ENCODE data around the gene THADA.

Gene THADA

DNA sequence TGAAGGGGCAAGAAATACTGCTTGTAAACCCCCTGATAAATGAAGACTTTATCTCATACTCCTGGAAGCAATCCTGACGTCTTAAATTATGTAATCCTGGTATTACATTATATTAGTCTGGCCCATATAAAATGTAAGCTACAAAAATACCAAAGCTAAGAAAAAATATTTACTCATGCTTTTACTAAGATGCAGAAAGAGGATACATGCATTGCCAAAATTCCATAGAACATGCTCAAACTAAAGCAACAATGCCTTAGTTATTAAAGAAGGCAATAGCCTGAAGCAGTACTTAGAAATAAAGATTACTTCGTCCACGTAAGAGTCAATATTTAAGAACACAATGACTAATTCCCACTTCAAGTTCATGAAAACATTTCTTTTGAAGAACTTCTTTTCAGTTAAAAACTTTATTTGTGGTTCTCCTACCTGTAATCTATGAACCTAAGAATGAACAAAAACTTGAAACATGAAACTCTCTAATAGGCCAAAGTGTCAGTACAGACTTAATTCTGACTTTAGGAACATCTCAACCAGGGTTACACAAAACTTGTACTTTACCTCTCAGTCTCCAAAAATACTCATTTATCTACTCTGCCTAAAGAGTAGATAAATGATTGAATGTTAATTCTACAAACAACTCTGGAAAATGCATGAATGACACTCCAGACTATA, 117.3 kb downstream of the THADA start:
- DNase-seq (ENCODE audit: low read depth): no peak
- TF ChIP-seq, protein P1, sequence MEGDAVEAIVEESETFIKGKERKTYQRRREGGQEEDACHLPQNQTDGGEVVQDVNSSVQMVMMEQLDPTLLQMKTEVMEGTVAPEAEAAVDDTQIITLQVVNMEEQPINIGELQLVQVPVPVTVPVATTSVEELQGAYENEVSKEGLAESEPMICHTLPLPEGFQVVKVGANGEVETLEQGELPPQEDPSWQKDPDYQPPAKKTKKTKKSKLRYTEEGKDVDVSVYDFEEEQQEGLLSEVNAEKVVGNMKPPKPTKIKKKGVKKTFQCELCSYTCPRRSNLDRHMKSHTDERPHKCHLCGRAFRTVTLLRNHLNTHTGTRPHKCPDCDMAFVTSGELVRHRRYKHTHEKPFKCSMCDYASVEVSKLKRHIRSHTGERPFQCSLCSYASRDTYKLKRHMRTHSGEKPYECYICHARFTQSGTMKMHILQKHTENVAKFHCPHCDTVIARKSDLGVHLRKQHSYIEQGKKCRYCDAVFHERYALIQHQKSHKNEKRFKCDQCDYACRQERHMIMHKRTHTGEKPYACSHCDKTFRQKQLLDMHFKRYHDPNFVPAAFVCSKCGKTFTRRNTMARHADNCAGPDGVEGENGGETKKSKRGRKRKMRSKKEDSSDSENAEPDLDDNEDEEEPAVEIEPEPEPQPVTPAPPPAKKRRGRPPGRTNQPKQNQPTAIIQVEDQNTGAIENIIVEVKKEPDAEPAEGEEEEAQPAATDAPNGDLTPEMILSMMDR (conservative IDR thresholded peaks at IDR 0.05; ENCODE audit: low read depth, low read length): no peak
- no peak overlapping the region for H3K4me3 ChIP-seq (ENCODE audit: low read length)

DNA sequence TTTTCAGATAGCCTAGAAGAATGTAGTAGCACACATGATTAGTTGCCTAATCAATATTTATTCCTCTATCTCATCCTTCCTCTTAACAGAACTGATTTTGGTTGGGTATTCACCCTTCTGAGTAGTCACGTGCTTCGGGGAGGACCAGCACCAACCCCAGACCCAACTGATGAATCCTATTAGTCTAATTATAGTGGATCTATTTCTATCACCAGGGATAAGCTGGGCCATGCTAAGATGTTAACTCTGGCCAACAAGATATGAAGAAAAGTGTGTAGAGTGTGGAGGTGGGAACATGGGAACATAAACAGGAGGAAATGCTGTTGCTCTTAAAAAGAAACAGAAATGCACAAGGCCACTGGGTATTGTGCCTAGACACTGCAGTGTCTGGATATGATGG, 119.9 kb downstream of the THADA start:
- no peak overlapping the region for H3K4me3 ChIP-seq (ENCODE audit: low read length)
- no peak for DNase-seq (ENCODE audit: low read depth)
- TF ChIP-seq, protein P1 (conservative IDR thresholded peaks at IDR 0.05; ENCODE audit: low read depth, low read length): no peak

DNA sequence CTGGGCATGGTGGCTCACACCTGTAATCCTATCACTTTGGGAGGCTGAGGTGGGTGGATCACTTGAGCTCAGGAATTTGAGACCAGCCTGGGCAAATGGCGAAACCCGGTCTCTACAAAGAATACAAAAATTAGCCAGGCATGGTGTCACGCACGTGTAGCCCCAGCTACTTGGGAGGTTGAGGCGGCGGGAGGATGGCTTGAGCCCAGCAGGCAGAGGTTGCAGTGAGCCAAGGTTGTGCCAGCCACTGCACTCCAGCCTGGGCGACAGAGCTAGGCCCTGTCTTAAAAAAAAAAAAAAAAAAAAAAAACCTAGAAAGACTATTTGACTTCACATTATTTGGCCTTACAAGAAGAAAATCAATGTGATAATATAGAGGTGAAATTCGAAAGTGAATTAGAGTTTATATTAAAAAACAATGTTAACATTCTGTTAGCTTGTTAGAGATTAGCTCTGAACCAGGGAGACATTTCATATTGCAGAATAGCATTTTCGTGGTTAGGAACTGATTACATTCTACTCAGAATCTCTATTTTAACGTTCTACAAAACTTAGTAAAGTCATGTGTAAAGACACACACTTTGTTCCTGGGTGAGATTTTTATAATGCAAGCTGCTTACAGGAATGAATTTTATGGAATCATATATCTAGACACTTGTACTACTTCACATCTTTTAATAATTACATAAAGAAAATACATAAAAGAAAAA, 120.5 kb downstream of the THADA start:
- no peak overlapping the region for H3K4me3 ChIP-seq (ENCODE audit: low read length)
- TF ChIP-seq, protein P1 (conservative IDR thresholded peaks at IDR 0.05; ENCODE audit: low read depth, low read length): no peak
- DNase-seq (ENCODE audit: low read depth): no peak

DNA sequence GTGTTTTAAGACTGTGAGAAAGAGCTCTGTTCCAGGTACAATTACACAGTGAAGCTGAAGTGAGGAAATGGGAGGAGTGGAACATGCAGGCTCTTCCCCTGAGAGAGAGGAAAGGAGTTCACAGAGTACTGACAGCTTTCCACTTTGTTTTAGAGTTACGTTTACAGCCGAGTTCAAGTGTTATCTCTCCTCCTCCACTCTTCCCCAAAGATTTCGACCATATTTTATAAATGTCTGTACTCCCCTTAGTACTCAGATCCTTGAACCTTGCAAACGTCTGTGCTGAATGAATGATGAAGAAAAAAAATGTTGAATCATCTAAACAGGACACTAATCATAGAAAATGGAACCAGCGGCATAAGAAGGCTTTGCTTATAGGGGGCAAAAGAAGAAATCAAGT, 121.6 kb downstream of the THADA start:
- no peak for DNase-seq (ENCODE audit: low read depth)
- TF ChIP-seq, protein P1 (conservative IDR thresholded peaks at IDR 0.05; ENCODE audit: low read depth, low read length): no peak
- H3K4me3 ChIP-seq (ENCODE audit: low read length): no peak overlapping the region

DNA sequence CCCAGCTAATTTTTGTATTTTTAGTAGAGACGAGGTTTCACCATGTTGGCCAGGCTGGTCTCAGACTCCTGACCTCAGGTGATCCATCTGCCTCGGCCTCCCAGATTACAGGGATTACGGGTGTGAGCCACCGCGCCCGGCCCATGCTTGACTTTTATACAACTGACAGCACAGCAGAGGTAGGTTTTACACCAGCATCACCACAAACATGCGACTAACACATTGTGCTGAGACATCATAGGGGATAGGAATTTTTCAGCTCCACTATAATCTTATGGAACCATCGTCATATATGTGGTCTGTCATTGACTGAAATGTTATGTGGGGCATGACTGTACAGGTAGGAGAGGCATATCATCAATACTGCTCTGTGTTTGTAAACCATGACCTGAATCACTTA, 122.1 kb downstream of the THADA start:
- TF ChIP-seq, protein P1 (conservative IDR thresholded peaks at IDR 0.05; ENCODE audit: low read depth, low read length): no peak
- no peak overlapping the region for H3K4me3 ChIP-seq (ENCODE audit: low read length)
- no peak for DNase-seq (ENCODE audit: low read depth)

DNA sequence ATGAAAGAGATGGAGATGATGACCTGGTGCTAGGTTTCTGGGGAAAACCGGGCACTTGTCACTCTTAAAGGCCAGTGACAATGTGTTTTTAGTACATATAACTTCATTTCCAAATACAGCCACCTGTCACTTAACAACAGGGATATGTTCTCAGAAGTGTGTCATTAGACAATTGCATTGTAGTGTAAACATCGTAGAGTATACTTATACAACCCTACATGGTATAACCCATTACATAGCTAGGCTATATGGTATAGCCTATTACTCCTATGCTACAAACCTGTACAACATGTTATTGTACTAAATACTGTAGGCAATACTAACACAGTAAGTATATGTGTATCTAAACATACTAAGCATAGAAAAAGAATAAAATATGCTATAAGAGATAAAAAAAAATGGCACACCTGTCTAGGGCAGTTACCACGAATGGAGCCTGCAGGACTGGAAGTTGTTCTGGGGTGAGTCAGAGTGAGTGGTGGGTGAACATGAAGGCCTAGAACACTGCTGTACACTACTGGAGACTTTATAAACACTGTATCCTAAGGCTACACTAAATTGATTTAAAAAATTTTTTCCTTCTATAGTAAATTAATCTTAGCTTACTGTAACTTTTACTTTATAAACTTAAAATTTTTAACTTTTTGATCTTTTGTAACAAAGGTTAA, 123.2 kb downstream of the THADA start:
- no peak overlapping the region for H3K4me3 ChIP-seq (ENCODE audit: low read length)
- no peak for DNase-seq (ENCODE audit: low read depth)
- TF ChIP-seq, protein P1 (conservative IDR thresholded peaks at IDR 0.05; ENCODE audit: low read depth, low read length): no peak

All from retinal pigment epithelial cell (primary cell).